DND-41 (cell line): ENCODE measurements around the gene CTXN1.

ENCODE experiments used
- CTCF ChIP-seq: IDR thresholded peaks from 2 replicates; pipeline ENCODE4 v1.5.1; 2012; ENCODE audit warnings: borderline replicate concordance, low read length, moderate library complexity, mild to moderate bottlenecking; ENCODE audit not compliant: poor library complexity, severe bottlenecking; ENCODE audit errors: extremely low read depth
- EZH2 ChIP-seq: IDR thresholded peaks from 3 replicates; pipeline ENCODE4 v1.6.1; 2012; ENCODE audit warnings: borderline replicate concordance, low read depth, mild to moderate bottlenecking, moderate library complexity, low read length, inconsistent platforms; ENCODE audit not compliant: severe bottlenecking

GRCh38 chr19:7942981-7943443 lies 17.1 kb upstream of the CTXN1 start:
- TF ChIP-seq CTCF (no peak), EZH2 (no peak)
